H1 (cell line): ENCODE data around the gene NKAIN2. TPM values are rescaled to one million over a fixed set of nuclear protein-coding genes. Genes with fewer than 3 reads are reported as not detected.

ENCODE experiments used
- CTCF ChIA-PET: fragments of 300-600 bp; sonication (Branson Sonifier 250); formaldehyde crosslinking; loops from one replicate; lab custom pipeline; 2021; ENCODE audit not compliant: partially characterized antibody; lab: Charles Lee
- POLR2A ChIA-PET: fragments of 300-600 bp; sonication (Branson Sonifier 250); formaldehyde crosslinking; loops from one replicate; lab custom pipeline; 2021; ENCODE audit warnings: inconsistent platforms; ENCODE audit not compliant: partially characterized antibody; lab: Charles Lee
- DNase-seq, 2 experiments: peaks; one replicate each; pipeline versions ENCODE4 v3.0.0 to v3.0.0-alpha.2; 2010 to 2022; ENCODE audit warnings: low spot score in 2 of 2, low read depth in 1 of 2, mixed read lengths in 1 of 2
- FAIRE-seq: peaks from 2 replicates; lab custom pipeline; 2011; peaks lifted over from hg19 to GRCh38; lab: Jason Lieb, UNC
- H2AFZ ChIP-seq: 2 replicates; pipeline ENCODE4 v1.8.1; 2012; ENCODE audit warnings: low read length, inconsistent platforms
- H2AK5ac ChIP-seq: 2 replicates; pipeline ENCODE4 v1.6.1; 2013; ENCODE audit warnings: low read depth, low read length
- H2BK120ac ChIP-seq: replicated peaks from 2 replicates; pipeline ENCODE3; 2013; ENCODE audit warnings: low read depth, low read length, inconsistent platforms
- H2BK12ac ChIP-seq: 2 replicates; pipeline ENCODE4 v1.6.1; 2013; ENCODE audit warnings: low read depth, low read length
- H2BK15ac ChIP-seq: 2 replicates; pipeline ENCODE4 v1.6.1; 2013; ENCODE audit warnings: low read length
- H2BK20ac ChIP-seq: 2 replicates; pipeline ENCODE4 v1.6.1; 2013; ENCODE audit warnings: low read length
- H2BK5ac ChIP-seq: 2 replicates; pipeline ENCODE4 v1.6.1; 2013; ENCODE audit warnings: low read depth, low read length
- H3K14ac ChIP-seq: 2 replicates; pipeline ENCODE4 v1.6.1; 2013; ENCODE audit warnings: inconsistent platforms; ENCODE audit not compliant: insufficient read length
- H3K18ac ChIP-seq: 2 replicates; pipeline ENCODE4 v1.6.1; 2013; ENCODE audit warnings: low read length; ENCODE audit errors: extremely low read depth
- H3K23ac ChIP-seq: 2 replicates; pipeline ENCODE4 v1.6.1; 2013; ENCODE audit warnings: inconsistent platforms; ENCODE audit not compliant: insufficient read length
- H3K23me2 ChIP-seq: 2 replicates; pipeline ENCODE4 v1.6.1; 2013; ENCODE audit warnings: low read depth, low read length
- H3K27ac ChIP-seq: 2 replicates; pipeline ENCODE4 v1.6.1; 2011; ENCODE audit warnings: low read depth, low read length, inconsistent platforms
- H3K27me3 ChIP-seq, 4 experiments: replicated peaks in 1 of 4; 1 replicate in 1 of 4; 2 replicates in 3 of 4; pipeline versions ENCODE4 v1.6.1 to v1.8.1; 2011 to 2013; ENCODE audit warnings: low read length in 3 of 4, mild to moderate bottlenecking in 3 of 4, inconsistent platforms in 2 of 4, mixed read lengths in 2 of 4, moderate library complexity in 1 of 4; ENCODE audit not compliant: control insufficient read depth in 3 of 4, insufficient read depth in 3 of 4; ENCODE audit errors: extremely low read depth in 1 of 4
- H3K36me3 ChIP-seq, 4 experiments: 2 replicates each; pipeline versions ENCODE4 v1.6.1 to v1.8.1; 2011 to 2013; ENCODE audit warnings: mild to moderate bottlenecking in 4 of 4, low read length in 3 of 4, moderate library complexity in 2 of 4, control low read depth in 1 of 4, inconsistent platforms in 1 of 4; ENCODE audit not compliant: insufficient read depth in 4 of 4, control insufficient read depth in 2 of 4
- H3K4ac ChIP-seq: replicated peaks from 2 replicates; pipeline ENCODE3; 2013; ENCODE audit warnings: low read length, low read depth, mixed read lengths, inconsistent platforms; ENCODE audit not compliant: insufficient read length
- H3K4me1 ChIP-seq, 4 experiments: replicated peaks in 1 of 4; 1 replicate in 1 of 4; 2 replicates in 3 of 4; pipeline versions ENCODE4 v1.6.1 to v1.8.1; 2011 to 2013; ENCODE audit warnings: low read length in 3 of 4, inconsistent platforms in 2 of 4, mixed read lengths in 1 of 4; ENCODE audit not compliant: insufficient read depth in 4 of 4, control insufficient read depth in 3 of 4
- H3K4me2 ChIP-seq, 2 experiments: 2 replicates each; pipeline versions ENCODE4 v1.6.1 to v1.8.1; 2011 to 2013; ENCODE audit warnings: low read depth in 2 of 2, low read length in 2 of 2, control low read depth in 1 of 2, inconsistent platforms in 1 of 2, mild to moderate bottlenecking in 1 of 2; ENCODE audit not compliant: insufficient read depth in 1 of 2
- H3K4me3 ChIP-seq, 4 experiments: fragments of 200-600, 300-600 bp in 1 of 4; sonication (generic), shearing (Covaris generic), sonication (Bioruptor Twin) in 1 of 4; 2 replicates each; pipeline versions ENCODE4 v1.5.1 to v1.8.1; 2011 to 2016; ENCODE audit warnings: low read length in 4 of 4, low read depth in 3 of 4, control low read depth in 2 of 4, inconsistent platforms in 2 of 4, mild to moderate bottlenecking in 2 of 4, mixed read lengths in 1 of 4, moderate library complexity in 1 of 4; ENCODE audit not compliant: insufficient read depth in 2 of 4; ENCODE audit errors: extremely low read depth in 1 of 4
- H3K56ac ChIP-seq: replicated peaks from 2 replicates; pipeline ENCODE3; 2013; ENCODE audit warnings: low read depth, mild to moderate bottlenecking, mixed read lengths, low read length, inconsistent platforms; ENCODE audit not compliant: insufficient read length
- H3K79me1 ChIP-seq: 2 replicates; pipeline ENCODE4 v1.6.1; 2013; ENCODE audit warnings: low read depth, low read length, control low read depth
- H3K79me2 ChIP-seq, 2 experiments: 2 replicates each; pipeline versions ENCODE4 v1.6.1 to v1.8.1; 2012 to 2013; ENCODE audit warnings: low read length in 2 of 2, mild to moderate bottlenecking in 2 of 2, inconsistent platforms in 1 of 2; ENCODE audit not compliant: insufficient read depth in 2 of 2, control insufficient read depth in 1 of 2
- H3K9ac ChIP-seq, 4 experiments: replicated peaks in 1 of 4; 1 replicate in 1 of 4; 2 replicates in 3 of 4; pipeline versions ENCODE4 v1.6.1 to v1.8.1; 2011 to 2013; ENCODE audit warnings: low read depth in 3 of 4, low read length in 3 of 4, control low read depth in 2 of 4, mild to moderate bottlenecking in 2 of 4, moderate library complexity in 2 of 4, inconsistent platforms in 1 of 4; ENCODE audit errors: extremely low read depth in 1 of 4
- H3K9me3 ChIP-seq, 2 experiments: 2 replicates each; pipeline versions ENCODE4 v1.6.1 to v1.8.1; 2012 to 2013; ENCODE audit warnings: mild to moderate bottlenecking in 2 of 2, moderate library complexity in 2 of 2, control low read depth in 1 of 2, inconsistent platforms in 1 of 2, low read depth in 1 of 2, low read length in 1 of 2, mixed read lengths in 1 of 2; ENCODE audit not compliant: insufficient read depth in 2 of 2
- H4K20me1 ChIP-seq, 2 experiments: replicated peaks in 1 of 2; 2 replicates each; pipeline versions ENCODE3 to v1.8.1; 2011 to 2013; ENCODE audit warnings: inconsistent platforms in 2 of 2, low read length in 2 of 2, mild to moderate bottlenecking in 1 of 2; ENCODE audit not compliant: insufficient read depth in 2 of 2, control insufficient read depth in 1 of 2
- H4K5ac ChIP-seq: 2 replicates; pipeline ENCODE4 v1.6.1; 2013; ENCODE audit warnings: low read length, low read depth, mixed read lengths, inconsistent platforms; ENCODE audit not compliant: insufficient read length
- H4K8ac ChIP-seq: 2 replicates; pipeline ENCODE4 v1.8.0; 2013; ENCODE audit warnings: mild to moderate bottlenecking, moderate library complexity, low read length, inconsistent platforms; ENCODE audit not compliant: insufficient read depth; ENCODE audit errors: extremely low read depth
- H4K91ac ChIP-seq: replicated peaks from 2 replicates; pipeline ENCODE3; 2013; ENCODE audit warnings: low read length, mixed read lengths, inconsistent platforms; ENCODE audit not compliant: insufficient read length
- ASH2L ChIP-seq: fragments of 200-600, 300-600 bp; sonication (generic); IDR thresholded peaks from one replicate; pipeline ENCODE4 v1.7.1; 2017; ENCODE audit warnings: low read length
- BCL11A ChIP-seq, 2 experiments: IDR thresholded peaks; one replicate each; pipeline ENCODE4 v1.6.1; 2011; ENCODE audit warnings: low read depth in 2 of 2, low read length in 2 of 2, mild to moderate bottlenecking in 2 of 2
- CBX5 ChIP-seq: fragments of 300-800, 300-1000 bp; sonication (generic); IDR thresholded peaks from 2 replicates; pipeline ENCODE4 v1.7.1; 2016; ENCODE audit warnings: antibody characterized with exemption, low read length, low read depth
- EZH2 ChIP-seq: fragments of 200-600 bp; sonication (generic); IDR thresholded peaks from 2 replicates; pipeline ENCODE4 v1.7.1; 2012; ENCODE audit warnings: low read depth, mild to moderate bottlenecking, moderate library complexity, low read length, inconsistent platforms; ENCODE audit not compliant: severe bottlenecking
- FOSL1 ChIP-seq: IDR thresholded peaks from 2 replicates; pipeline ENCODE4 v1.6.1; 2011; ENCODE audit warnings: mild to moderate bottlenecking, low read depth, low read length, moderate library complexity; ENCODE audit not compliant: insufficient read depth
- HDAC6 ChIP-seq: IDR thresholded peaks from one replicate; pipeline ENCODE4 v1.7.1; 2012; ENCODE audit warnings: low read depth, mild to moderate bottlenecking, inconsistent platforms, low read length, moderate library complexity
- KDM5A ChIP-seq: fragments of 200-600 bp; IDR thresholded peaks from 2 replicates; pipeline ENCODE4 v1.7.1; 2012; ENCODE audit warnings: mild to moderate bottlenecking, low read length, inconsistent platforms, mixed read lengths
- PHF8 ChIP-seq: fragments of 200-600 bp; sonication (generic); conservative IDR thresholded peaks from 2 replicates; pipeline ENCODE4 v1.7.1; 2012; ENCODE audit warnings: low read depth, mild to moderate bottlenecking, inconsistent platforms, low read length, moderate library complexity
- WGBS, 2 experiments: shearing (Covaris generic) in 1 of 2; methylation state at CpG; one replicate each; pipeline versions ENCODE4 v1.1.6 to v1.1.7; 2013 to 2015; ENCODE audit warnings: low lambda C conversion rate in 2 of 2, mixed read lengths in 2 of 2, inconsistent platforms in 1 of 2, low coverage in 1 of 2, missing lambda C conversion rate in 1 of 2; ENCODE audit not compliant: insufficient replicate concordance in 2 of 2, insufficient coverage in 1 of 2, insufficient read length in 1 of 2; ENCODE audit errors: extremely low coverage in 1 of 2, missing lambda C conversion rate in 1 of 2; 5-methylcytosine and 5-hydroxymethylcytosine counted together
- polyA plus RNA-seq, 7 experiments: library from polyadenylated mRNA; depleted of rRNA in 3 of 7; stranded (reverse) in 5 of 7; unstranded in 2 of 7; fragments of >200 nt in 5 of 7; fragments of 200-250 nt in 2 of 7; gene quantifications; 1 replicate in 5 of 7; 2 replicates in 1 of 7; 4 replicates in 1 of 7; pipeline versions ENCODE4 v1.2.1 to v1.2.3, GENCODE V29; 2011 to 2013; ENCODE audit warnings: missing spikeins in 2 of 7, mixed read lengths in 2 of 7
- total RNA-seq: library from RNA; stranded (reverse); fragmentation: NEBNext Ultra II Directional; extraction: Animal tissue kit (Norgen Biotek cat#: 25700); gene quantifications from 2 replicates; pipeline ENCODE4 v1.2.1, GENCODE V29; 2021
- TF ChIP-seq, protein P1 (sequence below): IDR thresholded peaks from 2 replicates; pipeline ENCODE4 v1.6.1; 2012; ENCODE audit warnings: inconsistent platforms
- TF ChIP-seq, protein P2 (sequence below): IDR thresholded peaks from 2 replicates; pipeline ENCODE4 v1.6.1; 2011; ENCODE audit warnings: low read depth, mild to moderate bottlenecking, low read length; ENCODE audit not compliant: insufficient read depth

Gene NKAIN2
- total and polyA plus RNA-seq, 2 of the 8 experiments (the other 6 are each of a cell fraction or from before 2014, with no cell fraction given) = 0.20 to 0.34 TPM

DNA sequence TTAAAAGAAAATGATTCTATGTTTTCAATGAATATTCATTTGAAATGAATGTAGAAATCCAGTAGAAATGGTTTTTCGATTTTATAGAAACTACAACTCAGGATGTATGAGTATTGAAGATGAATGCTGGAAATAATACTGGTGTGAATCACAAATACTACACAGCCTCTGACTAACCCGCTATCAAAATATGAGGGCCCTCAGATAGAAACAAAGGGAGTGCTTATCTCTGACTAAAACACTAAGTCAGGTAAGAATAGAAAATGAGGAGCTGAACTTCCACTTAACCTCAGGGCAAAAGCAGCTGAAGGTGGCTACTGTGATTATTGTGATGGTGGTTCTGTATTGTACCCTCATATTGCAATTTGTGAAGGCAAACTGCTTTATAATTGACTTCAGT is 937.7 kb downstream of the NKAIN2 start:
- Histone ChIP-seq H3K23ac (no peak overlapping the region), H3K56ac (no peak overlapping the region), H2BK5ac (no peak overlapping the region), H3K27ac (no peak overlapping the region), H3K79me2 (no peaks in the 10 kb centered on the region), H3K4me1 (no peaks in the 10 kb centered on the region), H2BK20ac (no peak overlapping the region), H3K23me2 (no peaks in the 10 kb centered on the region), H2BK120ac (no peak overlapping the region), H4K91ac (no peak overlapping the region), H3K4me3 (no peak overlapping the region), H2BK15ac (no peak overlapping the region), H2AFZ (no peak overlapping the region), H4K20me1 (no peaks in the 10 kb centered on the region), H2AK5ac (no peak overlapping the region), H3K27me3 (no peaks in the 10 kb centered on the region), H3K9ac (no peak overlapping the region), H3K4ac (no peak overlapping the region), H4K8ac (no peak overlapping the region), H2BK12ac (no peak overlapping the region), H3K9me3 (no peaks in the 10 kb centered on the region), H4K5ac (no peak overlapping the region), H3K14ac (no peak overlapping the region), H3K79me1 (no peaks in the 10 kb centered on the region), H3K18ac (no peak overlapping the region), H3K36me3 (no peaks in the 10 kb centered on the region), H3K4me2 (no peak overlapping the region)
- 96% methylated on average over 2 of the region's 2 CpGs; no CpG with 5 or more reads in 1 of the 2 experiments for WGBS, 2 experiments
- POLR2A ChIA-PET = no interaction called here
- no peak for FAIRE-seq
- CTCF ChIA-PET = interaction anchor here (1.1 kb wide), 1 partner anchor 55 kb away, joined by 3 read pairs; no protein-coding TSS in a partner anchor
- DNase-seq = no peak
- TF ChIP-seq, protein P1, sequence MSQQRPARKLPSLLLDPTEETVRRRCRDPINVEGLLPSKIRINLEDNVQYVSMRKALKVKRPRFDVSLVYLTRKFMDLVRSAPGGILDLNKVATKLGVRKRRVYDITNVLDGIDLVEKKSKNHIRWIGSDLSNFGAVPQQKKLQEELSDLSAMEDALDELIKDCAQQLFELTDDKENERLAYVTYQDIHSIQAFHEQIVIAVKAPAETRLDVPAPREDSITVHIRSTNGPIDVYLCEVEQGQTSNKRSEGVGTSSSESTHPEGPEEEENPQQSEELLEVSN = no peak
- TF ChIP-seq, protein P2, sequence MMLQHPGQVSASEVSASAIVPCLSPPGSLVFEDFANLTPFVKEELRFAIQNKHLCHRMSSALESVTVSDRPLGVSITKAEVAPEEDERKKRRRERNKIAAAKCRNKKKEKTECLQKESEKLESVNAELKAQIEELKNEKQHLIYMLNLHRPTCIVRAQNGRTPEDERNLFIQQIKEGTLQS = no peak
- TF ChIP-seq CBX5 (no peak), KDM5A (no peak), ASH2L (no peak), PHF8 (no peak), FOSL1 (no peak), HDAC6 (no peak), EZH2 (no peak), BCL11A (IDR thresholded peaks at IDR 0.05; ENCODE audit: low read depth in 2 of 2, low read length in 2 of 2) (no peak)
